ENCODE data around the gene FHAD1. TPM values are rescaled to one million over a fixed set of nuclear protein-coding genes. Genes with fewer than 3 reads are reported as not detected.

FHAD1 gene
- total RNA-seq, 1 donor from 2014 or later = not detected

DNA sequence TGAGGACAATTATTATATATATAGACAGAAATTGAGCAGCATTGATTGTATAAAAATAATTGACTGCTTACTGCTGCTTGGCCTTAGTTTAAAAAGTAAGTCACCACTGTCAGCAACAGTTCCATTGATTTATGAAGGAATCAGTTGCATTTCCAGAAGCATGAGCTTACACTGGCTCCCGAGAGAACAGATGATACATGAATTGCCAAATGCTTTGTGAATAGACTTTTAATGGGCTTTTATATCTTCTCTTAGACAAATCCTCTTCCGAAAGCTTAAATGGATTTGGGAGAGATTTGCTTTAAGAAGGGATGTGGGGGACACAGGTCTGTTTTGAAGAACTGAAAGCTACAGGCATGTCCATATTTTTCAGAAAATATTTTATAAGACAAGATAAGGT lies 7.5 kb downstream of the FHAD1 start:
- no peaks in the 10 kb centered on the region for H3K9me3 Mint-ChIP-seq (ENCODE audit: unreplicated experiment)
- no peak overlapping the region for H3K4me3 Mint-ChIP-seq (ENCODE audit: unreplicated experiment)
- TF ChIP-seq, protein P1, sequence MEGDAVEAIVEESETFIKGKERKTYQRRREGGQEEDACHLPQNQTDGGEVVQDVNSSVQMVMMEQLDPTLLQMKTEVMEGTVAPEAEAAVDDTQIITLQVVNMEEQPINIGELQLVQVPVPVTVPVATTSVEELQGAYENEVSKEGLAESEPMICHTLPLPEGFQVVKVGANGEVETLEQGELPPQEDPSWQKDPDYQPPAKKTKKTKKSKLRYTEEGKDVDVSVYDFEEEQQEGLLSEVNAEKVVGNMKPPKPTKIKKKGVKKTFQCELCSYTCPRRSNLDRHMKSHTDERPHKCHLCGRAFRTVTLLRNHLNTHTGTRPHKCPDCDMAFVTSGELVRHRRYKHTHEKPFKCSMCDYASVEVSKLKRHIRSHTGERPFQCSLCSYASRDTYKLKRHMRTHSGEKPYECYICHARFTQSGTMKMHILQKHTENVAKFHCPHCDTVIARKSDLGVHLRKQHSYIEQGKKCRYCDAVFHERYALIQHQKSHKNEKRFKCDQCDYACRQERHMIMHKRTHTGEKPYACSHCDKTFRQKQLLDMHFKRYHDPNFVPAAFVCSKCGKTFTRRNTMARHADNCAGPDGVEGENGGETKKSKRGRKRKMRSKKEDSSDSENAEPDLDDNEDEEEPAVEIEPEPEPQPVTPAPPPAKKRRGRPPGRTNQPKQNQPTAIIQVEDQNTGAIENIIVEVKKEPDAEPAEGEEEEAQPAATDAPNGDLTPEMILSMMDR (IDR thresholded peaks at IDR 0.05; ENCODE audit: partially characterized antibody, unreplicated experiment) = no peak
- H3K4me1 Mint-ChIP-seq (ENCODE audit: low read depth, unreplicated experiment) = no peaks in the 10 kb centered on the region
- peaks cover 2% of the 10 kb centered on the region for H3K27me3 Mint-ChIP-seq (ENCODE audit: unreplicated experiment)
- no peak overlapping the region for H3K27ac Mint-ChIP-seq (ENCODE audit: unreplicated experiment)
- no peaks in the 10 kb centered on the region for H3K36me3 Mint-ChIP-seq (ENCODE audit: unreplicated experiment)
- DNase-seq = no peak

DNA sequence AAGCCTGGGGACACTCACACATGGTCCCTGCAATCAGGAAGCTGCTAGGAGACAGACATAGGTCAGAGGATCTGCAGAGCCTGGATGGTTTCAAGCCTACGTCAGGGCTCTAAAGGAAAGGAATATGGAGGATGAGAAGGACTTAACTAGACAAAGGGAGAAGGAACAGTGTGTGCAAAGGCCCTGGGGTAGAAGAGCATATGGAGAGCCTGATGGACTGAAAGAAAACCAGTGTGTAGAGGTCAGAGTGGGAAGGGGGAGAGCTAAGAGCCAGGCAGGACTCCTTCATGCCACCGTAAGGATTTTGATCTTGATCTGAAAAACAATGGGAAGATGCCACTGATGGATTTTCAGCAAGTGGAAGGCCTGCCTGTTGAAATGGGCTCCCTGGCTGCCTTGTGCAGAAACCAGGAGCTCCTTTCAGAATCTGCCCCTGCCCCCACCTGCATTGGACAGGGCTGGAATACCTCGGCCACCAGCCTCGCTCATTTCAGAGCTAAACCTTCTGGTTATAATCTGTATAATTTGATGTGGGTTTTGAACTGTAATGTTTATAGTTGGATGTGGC lies 8.6 kb downstream of the FHAD1 start:
- Mint-ChIP-seq H3K4me3 (ENCODE audit: unreplicated experiment) (no peak overlapping the region), H3K27me3 (ENCODE audit: unreplicated experiment) (peaks cover 2% of the 10 kb centered on the region), H3K9me3 (ENCODE audit: unreplicated experiment) (no peaks in the 10 kb centered on the region), H3K4me1 (ENCODE audit: low read depth, unreplicated experiment) (no peaks in the 10 kb centered on the region), H3K27ac (ENCODE audit: unreplicated experiment) (no peak overlapping the region), H3K36me3 (ENCODE audit: unreplicated experiment) (no peaks in the 10 kb centered on the region)
- TF ChIP-seq, protein P1 (IDR thresholded peaks at IDR 0.05; ENCODE audit: partially characterized antibody, unreplicated experiment) = no peak
- DNase-seq = no peak

DNA sequence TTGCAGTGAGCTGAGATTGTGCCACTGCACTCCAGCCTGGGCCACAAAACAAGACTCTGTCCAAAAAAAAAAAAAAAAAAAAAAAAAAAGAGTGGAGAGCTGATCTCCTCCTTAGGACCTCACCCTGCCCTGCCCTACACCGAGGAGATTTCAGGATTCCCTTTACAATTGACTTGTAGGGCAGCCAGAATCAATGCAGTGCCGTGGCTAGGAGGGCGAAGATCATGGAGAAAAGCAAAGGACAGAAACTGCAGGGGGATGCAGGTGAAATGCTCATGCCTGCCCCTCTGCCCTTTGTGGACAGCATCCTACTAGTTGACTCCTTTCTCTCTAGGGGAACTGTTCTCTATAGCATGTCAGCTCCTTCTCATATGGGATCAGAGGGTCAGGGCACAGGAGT lies 9.6 kb downstream of the FHAD1 start:
- no peak for DNase-seq
- Mint-ChIP-seq H3K27me3 (ENCODE audit: unreplicated experiment) (peaks cover 5% of the 10 kb centered on the region), H3K9me3 (ENCODE audit: unreplicated experiment) (peaks cover 2% of the 10 kb centered on the region), H3K4me3 (ENCODE audit: unreplicated experiment) (no peak overlapping the region), H3K36me3 (ENCODE audit: unreplicated experiment) (no peaks in the 10 kb centered on the region), H3K4me1 (ENCODE audit: low read depth, unreplicated experiment) (no peaks in the 10 kb centered on the region), H3K27ac (ENCODE audit: unreplicated experiment) (no peak overlapping the region)
- TF ChIP-seq, protein P1 (IDR thresholded peaks at IDR 0.05; ENCODE audit: partially characterized antibody, unreplicated experiment) = no peak

DNA sequence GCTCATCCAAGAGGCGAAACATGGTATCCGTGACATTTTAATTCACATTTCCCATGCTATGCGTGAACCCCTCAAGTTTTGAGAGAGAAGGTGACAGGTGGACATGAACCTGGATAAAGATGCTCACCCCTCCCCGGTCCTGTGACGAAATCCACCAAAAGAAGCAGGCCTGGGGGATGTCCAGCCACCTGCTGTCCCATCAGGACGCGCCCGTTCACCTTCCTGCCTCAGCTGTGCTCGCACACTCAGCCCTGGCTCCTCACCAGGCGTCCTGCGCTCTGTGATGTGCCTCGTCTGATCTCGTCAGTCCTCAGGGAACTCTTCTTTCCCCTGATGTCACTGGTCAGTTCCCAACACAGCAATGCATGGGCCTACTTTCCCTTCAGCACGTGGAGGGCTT lies 10.3 kb downstream of the FHAD1 start:
- H3K36me3 Mint-ChIP-seq (ENCODE audit: unreplicated experiment) = no peaks in the 10 kb centered on the region
- no peak for DNase-seq
- TF ChIP-seq, protein P1 (IDR thresholded peaks at IDR 0.05; ENCODE audit: partially characterized antibody, unreplicated experiment) = no peak
- peaks cover 5% of the 10 kb centered on the region for H3K27me3 Mint-ChIP-seq (ENCODE audit: unreplicated experiment)
- no peak overlapping the region for H3K4me3 Mint-ChIP-seq (ENCODE audit: unreplicated experiment)
- no peaks in the 10 kb centered on the region for H3K4me1 Mint-ChIP-seq (ENCODE audit: low read depth, unreplicated experiment)
- no peak overlapping the region for H3K27ac Mint-ChIP-seq (ENCODE audit: unreplicated experiment)
- H3K9me3 Mint-ChIP-seq (ENCODE audit: unreplicated experiment) = peaks cover 2% of the 10 kb centered on the region

DNA sequence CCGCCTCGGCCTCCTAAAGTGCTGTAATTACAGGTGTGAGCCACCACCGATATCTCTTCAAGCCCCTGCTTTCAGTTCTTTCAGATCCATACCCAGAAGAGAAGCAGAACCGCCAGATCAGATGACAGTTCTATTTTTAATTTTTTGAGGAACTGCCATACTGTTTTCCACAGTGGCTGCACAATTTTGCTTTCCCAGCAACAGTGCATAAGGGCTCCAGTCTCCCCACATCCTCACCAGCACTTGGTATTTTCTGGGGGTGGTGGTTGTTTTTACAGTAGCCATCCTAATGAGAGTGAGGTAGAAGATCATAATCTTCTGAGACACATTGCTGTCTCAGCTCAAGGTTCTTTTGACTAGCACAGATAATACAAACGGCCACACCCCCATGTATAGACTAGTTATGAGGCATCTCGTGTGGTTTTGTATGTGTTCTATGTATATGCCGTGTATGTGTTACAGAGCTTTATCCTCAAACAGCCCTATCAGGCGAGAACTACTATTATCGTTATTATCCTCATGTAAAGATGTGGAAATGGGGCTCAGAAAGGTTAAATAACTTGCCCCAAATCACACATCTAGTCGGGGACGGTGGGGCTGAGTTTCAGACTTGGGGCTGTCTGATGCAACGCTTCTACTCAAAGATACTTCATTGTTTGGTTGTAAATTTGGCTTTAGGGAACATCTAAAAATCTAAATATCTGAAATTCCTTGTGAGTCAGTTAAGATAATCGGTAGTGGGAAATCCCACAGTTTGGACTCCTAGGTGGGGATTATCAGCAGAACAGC lies 12.0 kb downstream of the FHAD1 start:
- Mint-ChIP-seq H3K9me3 (ENCODE audit: unreplicated experiment) (peaks cover 2% of the 10 kb centered on the region), H3K27me3 (ENCODE audit: unreplicated experiment) (peaks cover 5% of the 10 kb centered on the region), H3K4me3 (ENCODE audit: unreplicated experiment) (no peak overlapping the region), H3K4me1 (ENCODE audit: low read depth, unreplicated experiment) (no peaks in the 10 kb centered on the region), H3K36me3 (ENCODE audit: unreplicated experiment) (no peaks in the 10 kb centered on the region), H3K27ac (ENCODE audit: unreplicated experiment) (no peak overlapping the region)
- DNase-seq = no peak
- TF ChIP-seq, protein P1 (IDR thresholded peaks at IDR 0.05; ENCODE audit: partially characterized antibody, unreplicated experiment) = no peak

Data from glutamatergic neuron (in vitro differentiated cells).